WTC11 (cell line): ENCODE data around the gene GTF2I.
"Not testable (repeated sequence)": the region's sequence is repeated elsewhere in the genome, so short reads cannot be mapped to it uniquely, and the experiment has no call there.

Experiments used
- ATF2 ChIP-seq: sonication (generic); formaldehyde crosslinking; IDR thresholded peaks from 2 replicates; pipeline ENCODE4 v1.8.1; 2022; ENCODE audit warnings: low read depth, missing genetic modification reagents, borderline replicate concordance
- CTCF ChIP-seq: fragments of 200-600 bp; IDR thresholded peaks from 2 replicates; pipeline ENCODE4 v1.8.0; 2022; ENCODE audit warnings: antibody characterized with exemption
- E2F1 ChIP-seq: sonication (generic); formaldehyde crosslinking; IDR thresholded peaks from 2 replicates; pipeline ENCODE4 v1.8.0; 2022; ENCODE audit warnings: mild to moderate bottlenecking, missing genetic modification reagents
- JAZF1 ChIP-seq: fragments of 250-450 bp; sonication (Bioruptor Pico); IDR thresholded peaks from 2 replicates; pipeline ENCODE4 v1.9.0; 2021; ENCODE audit warnings: moderate library complexity, mild to moderate bottlenecking, inconsistent platforms
- JUN ChIP-seq: sonication (generic); formaldehyde crosslinking; IDR thresholded peaks from 2 replicates; pipeline ENCODE4 v1.8.0; 2023; ENCODE audit warnings: mild to moderate bottlenecking, missing genetic modification reagents
- MAX ChIP-seq: sonication (generic); formaldehyde crosslinking; IDR thresholded peaks from 2 replicates; pipeline ENCODE4 v1.8.0; 2022; ENCODE audit warnings: mild to moderate bottlenecking, missing genetic modification reagents
- MLX ChIP-seq: sonication (generic); formaldehyde crosslinking; IDR thresholded peaks from 2 replicates; pipeline ENCODE4 v1.8.1; 2023; ENCODE audit warnings: mild to moderate bottlenecking, missing genetic modification reagents, moderate library complexity
- MYBL2 ChIP-seq: sonication (generic); formaldehyde crosslinking; IDR thresholded peaks from 2 replicates; pipeline ENCODE4 v1.8.1; 2023; ENCODE audit warnings: mild to moderate bottlenecking, moderate library complexity, missing genetic modification reagents
- NFYB ChIP-seq: sonication (generic); formaldehyde crosslinking; conservative IDR thresholded peaks from 2 replicates; pipeline ENCODE4 v1.8.0; 2022; ENCODE audit warnings: low read depth, missing genetic modification reagents
- NR3C1 ChIP-seq: sonication (generic); formaldehyde crosslinking; conservative IDR thresholded peaks from 2 replicates; pipeline ENCODE4 v1.8.1; 2023; ENCODE audit warnings: low read depth, mild to moderate bottlenecking, missing genetic modification reagents
- SMAD3 ChIP-seq: sonication (generic); formaldehyde crosslinking; IDR thresholded peaks from 2 replicates; pipeline ENCODE4 v1.8.0; 2022; ENCODE audit warnings: missing genetic modification reagents, mild to moderate bottlenecking, borderline replicate concordance
- SP1 ChIP-seq: sonication (generic); formaldehyde crosslinking; conservative IDR thresholded peaks from 2 replicates; pipeline ENCODE4 v1.8.1; 2022; ENCODE audit warnings: missing genetic modification reagents
- ZNF317 ChIP-seq: sonication (generic); formaldehyde crosslinking; IDR thresholded peaks from 2 replicates; pipeline ENCODE4 v1.8.1; 2023; ENCODE audit warnings: low read depth, mild to moderate bottlenecking, moderate library complexity, missing genetic modification reagents, borderline replicate concordance
- ZNF512 ChIP-seq: sonication (generic); formaldehyde crosslinking; IDR thresholded peaks from 2 replicates; pipeline ENCODE4 v1.8.1; 2022; ENCODE audit warnings: missing genetic modification reagents, borderline replicate concordance

- not testable (repeated sequence) for TF ChIP-seq JAZF1 (CRISPR knock-in tag); MYBL2 (CRISPR knock-in tag); NR3C1; SP1 (CRISPR knock-in tag); SMAD3 (CRISPR knock-in tag); MLX (CRISPR knock-in tag); CTCF; ZNF317 (CRISPR knock-in tag); MAX (CRISPR knock-in tag); ATF2; ZNF512 (CRISPR knock-in tag); NFYB; E2F1 (CRISPR knock-in tag); JUN
Observed at GRCh38 chr7:74753921-74754482, 96.5 kb downstream of the GTF2I start.
